ENCODE data around the gene GANAB.

DNA sequence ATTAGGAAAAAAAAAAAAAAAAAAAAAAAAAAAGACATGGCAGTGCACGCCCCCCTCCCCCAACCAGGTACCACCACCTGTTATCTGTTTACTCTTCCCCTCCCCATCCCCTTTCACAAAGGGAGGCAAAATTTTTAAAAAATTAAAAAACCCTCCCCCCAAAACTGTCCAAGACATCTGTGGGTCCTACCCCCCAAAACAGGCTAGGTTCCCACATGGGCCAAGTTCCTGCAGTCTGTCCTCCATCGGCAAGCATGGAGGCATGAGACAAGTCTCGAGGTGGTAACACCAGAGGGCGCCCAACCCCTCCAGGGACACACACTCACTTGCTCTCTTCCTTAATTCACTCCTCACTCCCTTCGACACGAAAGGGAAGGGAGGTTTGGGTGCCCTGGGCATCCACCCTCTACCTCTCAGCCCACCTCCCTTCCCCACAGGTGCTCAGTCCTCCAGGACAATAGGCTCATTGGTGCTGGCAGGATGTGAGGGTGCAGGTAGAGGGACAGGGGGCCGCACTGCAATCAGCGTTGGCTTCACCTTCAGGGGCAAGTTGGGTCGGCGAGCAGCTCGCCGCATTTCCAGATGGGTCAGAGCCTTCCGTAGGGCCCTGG is 52.9 kb downstream of the GANAB start:
- TF ChIP-seq GATA2 (IDR thresholded peaks at IDR 0.05; ENCODE audit: low read depth, low read length) (no peak), GATA3 (IDR thresholded peaks at IDR 0.05; ENCODE audit: low read depth, low read length) (no peak)

Measured in SH-SY5Y (cell line).